ENCODE data around the gene CFHR5. TPM values are rescaled to one million over a fixed set of nuclear protein-coding genes. Genes with fewer than 3 reads are reported as not detected.

The CFHR5 gene
- total RNA-seq, 1 experiment from 2014 or later = not detected

GRCh38 chr1:197001828-197002227, 24.5 kb downstream of the CFHR5 start (continued):
- TF ChIP-seq FOXP4 (CRISPR knock-in tag; IDR thresholded peaks at IDR 0.05) (no peak), JUN (CRISPR knock-in tag; IDR thresholded peaks at IDR 0.05) (no peak), MLX (CRISPR knock-in tag; IDR thresholded peaks at IDR 0.05) (no peak), SMAD4 (CRISPR knock-in tag; IDR thresholded peaks at IDR 0.05) (no peak), ATF6 (CRISPR knock-in tag; IDR thresholded peaks at IDR 0.05) (no peak), TEAD1 (CRISPR knock-in tag; IDR thresholded peaks at IDR 0.05) (no peak), STAT6 (CRISPR knock-in tag; conservative IDR thresholded peaks at IDR 0.05; ENCODE audit: low read depth) (no peak), ZNF425 (CRISPR knock-in tag; conservative IDR thresholded peaks at IDR 0.05) (no peak), SMAD3 (CRISPR knock-in tag; IDR thresholded peaks at IDR 0.05; ENCODE audit: borderline replicate concordance) (no peak)

GRCh38 chr1:197003132-197003531, 25.8 kb downstream of the CFHR5 start:
- peaks cover 10% of the 10 kb centered on the region for H3K9me3 Mint-ChIP-seq
- no peak overlapping the region for H3K4me3 Mint-ChIP-seq
- no peak overlapping the region for H3K27ac Mint-ChIP-seq
- no peaks in the 10 kb centered on the region for H3K36me3 Mint-ChIP-seq
- POLR2A ChIA-PET = no interaction called here
- no peak for DNase-seq (ENCODE audit: low spot score)
- no peak for ATAC-seq
- no peaks in the 10 kb centered on the region for H3K4me1 Mint-ChIP-seq
- H3K27me3 Mint-ChIP-seq (ENCODE audit: low read depth) = no peaks in the 10 kb centered on the region
- CTCF ChIA-PET = no interaction called here
- no peak for TF ChIP-seq ZNF281 (CRISPR knock-in tag; IDR thresholded peaks at IDR 0.05)
- no peak for TF ChIP-seq MXD4 (CRISPR knock-in tag; IDR thresholded peaks at IDR 0.05; ENCODE audit: borderline replicate concordance)
- no peak for TF ChIP-seq ZNF532 (CRISPR knock-in tag; IDR thresholded peaks at IDR 0.05; ENCODE audit: borderline replicate concordance)
- TF ChIP-seq ARID4B (CRISPR knock-in tag; IDR thresholded peaks at IDR 0.05; ENCODE audit: borderline replicate concordance) = no peak

Data from WTC11 (cell line).